Measurements from ENCODE around the gene TNNT3.

DNA sequence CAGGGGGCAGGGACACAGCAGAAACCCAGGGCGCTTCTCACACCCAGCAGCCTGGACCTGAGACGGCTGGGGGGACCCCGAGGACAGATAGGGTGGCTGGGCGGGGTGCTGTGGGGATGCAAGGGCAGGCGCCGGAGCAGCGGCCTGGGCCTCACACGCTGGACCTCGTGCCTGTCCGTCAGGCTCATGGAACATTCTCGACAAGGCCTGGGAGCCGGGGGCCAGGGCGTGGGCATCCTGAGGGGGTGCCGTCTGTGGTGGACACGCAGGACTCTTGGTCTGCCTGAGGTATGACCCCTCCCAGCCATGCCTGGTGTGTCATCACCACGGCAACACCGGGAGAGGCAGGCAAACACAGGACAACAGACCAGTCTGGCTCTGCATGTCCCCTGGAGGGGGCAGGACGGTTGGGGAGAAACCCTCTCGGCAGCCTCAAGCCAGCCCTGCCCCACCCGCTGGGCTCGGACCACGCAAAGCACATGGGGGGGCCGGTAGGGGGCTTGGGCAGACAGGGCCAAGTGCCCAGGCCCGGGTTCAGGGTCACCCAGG is 49.0 kb downstream of the TNNT3 start:
- TF ChIP-seq, protein P1, sequence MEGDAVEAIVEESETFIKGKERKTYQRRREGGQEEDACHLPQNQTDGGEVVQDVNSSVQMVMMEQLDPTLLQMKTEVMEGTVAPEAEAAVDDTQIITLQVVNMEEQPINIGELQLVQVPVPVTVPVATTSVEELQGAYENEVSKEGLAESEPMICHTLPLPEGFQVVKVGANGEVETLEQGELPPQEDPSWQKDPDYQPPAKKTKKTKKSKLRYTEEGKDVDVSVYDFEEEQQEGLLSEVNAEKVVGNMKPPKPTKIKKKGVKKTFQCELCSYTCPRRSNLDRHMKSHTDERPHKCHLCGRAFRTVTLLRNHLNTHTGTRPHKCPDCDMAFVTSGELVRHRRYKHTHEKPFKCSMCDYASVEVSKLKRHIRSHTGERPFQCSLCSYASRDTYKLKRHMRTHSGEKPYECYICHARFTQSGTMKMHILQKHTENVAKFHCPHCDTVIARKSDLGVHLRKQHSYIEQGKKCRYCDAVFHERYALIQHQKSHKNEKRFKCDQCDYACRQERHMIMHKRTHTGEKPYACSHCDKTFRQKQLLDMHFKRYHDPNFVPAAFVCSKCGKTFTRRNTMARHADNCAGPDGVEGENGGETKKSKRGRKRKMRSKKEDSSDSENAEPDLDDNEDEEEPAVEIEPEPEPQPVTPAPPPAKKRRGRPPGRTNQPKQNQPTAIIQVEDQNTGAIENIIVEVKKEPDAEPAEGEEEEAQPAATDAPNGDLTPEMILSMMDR (IDR thresholded peaks at IDR 0.05; ENCODE audit: low read depth, low read length, poor library complexity, severe bottlenecking), result no peak
- TF ChIP-seq EZH2phosphoT487 (IDR thresholded peaks at IDR 0.05; ENCODE audit: borderline replicate concordance, low read length), result no peak
